Measurements from ENCODE around the gene NDUFAF3. TPM values are rescaled to one million over a fixed set of nuclear protein-coding genes. Genes with fewer than 3 reads are reported as not detected.

NDUFAF3 gene
- total RNA-seq, 2 donors from 2014 or later, result 32.9 to 39.1 TPM

- Mint-ChIP-seq H3K4me3 (no peak overlapping the region), H3K9me3 (no peaks in the 10 kb centered on the region), H3K27me3 (ENCODE audit: insufficient read depth) (no peaks in the 10 kb centered on the region), H3K27ac (no peak overlapping the region), H3K36me3 (ENCODE audit: low read depth) (peaks cover 73% of the 10 kb centered on the region), H3K4me1 (no peaks in the 10 kb centered on the region)
- Histone ChIP-seq H3K27ac (ENCODE audit: low read depth, low read length) (no peak overlapping the region), H3K9ac (ENCODE audit: extremely low read depth, low read length, poor library complexity, severe bottlenecking) (no peak overlapping the region), H3K27me3 (ENCODE audit: control insufficient read depth, insufficient read depth, low read length, poor library complexity, severe bottlenecking) (no peaks in the 10 kb centered on the region), H3K9me3 (ENCODE audit: control insufficient read depth, low read length) (no peaks in the 10 kb centered on the region), H3K4me3 (ENCODE audit: low read length) (no peak overlapping the region), H3K36me3 (ENCODE audit: control insufficient read depth, insufficient read depth, low read length) (peaks cover 77% of the 10 kb centered on the region), H3K4me1 (ENCODE audit: control insufficient read depth, insufficient read depth, low read length) (no peaks in the 10 kb centered on the region)
- no peak for TF ChIP-seq CTCF (conservative IDR thresholded peaks at IDR 0.05)
- 92 to 100% methylated on average over 2 to 3 of the region's 3 CpGs for WGBS, 2 experiments (ENCODE audit: insufficient coverage in 1 of 2, insufficient read length in 1 of 2)
- no peak for DNase-seq
These were observed 42.5 kb upstream of the NDUFAF3 start for GRCh38 chr3:48979451-48979850.

GRCh38 chr3:48980295-48980694 is 41.6 kb upstream of the NDUFAF3 start:
- H3K4me3 Mint-ChIP-seq, result no peak overlapping the region
- H3K27me3 Mint-ChIP-seq (ENCODE audit: insufficient read depth), result no peaks in the 10 kb centered on the region
- Histone ChIP-seq H3K9me3 (ENCODE audit: control insufficient read depth, low read length) (no peaks in the 10 kb centered on the region), H3K4me1 (ENCODE audit: control insufficient read depth, insufficient read depth, low read length) (no peaks in the 10 kb centered on the region), H3K27ac (ENCODE audit: low read depth, low read length) (no peak overlapping the region), H3K36me3 (ENCODE audit: control insufficient read depth, insufficient read depth, low read length) (peaks cover 77% of the 10 kb centered on the region), H3K9ac (ENCODE audit: extremely low read depth, low read length, poor library complexity, severe bottlenecking) (no peak overlapping the region), H3K4me3 (ENCODE audit: low read length) (no peak overlapping the region), H3K27me3 (ENCODE audit: control insufficient read depth, insufficient read depth, low read length, poor library complexity, severe bottlenecking) (no peaks in the 10 kb centered on the region)
- no peak for TF ChIP-seq CTCF (conservative IDR thresholded peaks at IDR 0.05)
- no peak overlapping the region for H3K27ac Mint-ChIP-seq
- WGBS, 2 experiments (ENCODE audit: insufficient coverage in 1 of 2, insufficient read length in 1 of 2), result 96 to 100% methylated on average over 1 to 4 of the region's 4 CpGs
- H3K9me3 Mint-ChIP-seq, result no peaks in the 10 kb centered on the region
- no peaks in the 10 kb centered on the region for H3K4me1 Mint-ChIP-seq
- DNase-seq, result no peak
- peaks cover 65% of the 10 kb centered on the region for H3K36me3 Mint-ChIP-seq (ENCODE audit: low read depth)

- peaks cover 58% of the 10 kb centered on the region for H3K36me3 Mint-ChIP-seq (ENCODE audit: low read depth)
- no peak overlapping the region for H3K27ac ChIP-seq (ENCODE audit: low read depth, low read length)
- no peaks in the 10 kb centered on the region for H3K27me3 Mint-ChIP-seq (ENCODE audit: insufficient read depth)
- H3K4me3 Mint-ChIP-seq, result no peak overlapping the region
- no peaks in the 10 kb centered on the region for H3K9me3 ChIP-seq (ENCODE audit: control insufficient read depth, low read length)
- no peak overlapping the region for H3K4me3 ChIP-seq (ENCODE audit: low read length)
- no peak for TF ChIP-seq CTCF (conservative IDR thresholded peaks at IDR 0.05)
- H3K4me1 ChIP-seq (ENCODE audit: control insufficient read depth, insufficient read depth, low read length), result no peaks in the 10 kb centered on the region
- no peaks in the 10 kb centered on the region for H3K4me1 Mint-ChIP-seq
- H3K27ac Mint-ChIP-seq, result no peak overlapping the region
- H3K9me3 Mint-ChIP-seq, result no peaks in the 10 kb centered on the region
- no peak for DNase-seq
- H3K36me3 ChIP-seq (ENCODE audit: control insufficient read depth, insufficient read depth, low read length), result peaks cover 65% of the 10 kb centered on the region
- no peak overlapping the region for H3K9ac ChIP-seq (ENCODE audit: extremely low read depth, low read length, poor library complexity, severe bottlenecking)
- H3K27me3 ChIP-seq (ENCODE audit: control insufficient read depth, insufficient read depth, low read length, poor library complexity, severe bottlenecking), result no peaks in the 10 kb centered on the region
These were observed 39.9 kb upstream of the NDUFAF3 start for GRCh38 chr3:48982016-48982415.
